MCF 10A (cell line): ENCODE results near the gene ZNF462. TPM values are rescaled to one million over a fixed set of nuclear protein-coding genes. Genes with fewer than 3 reads are reported as not detected.

ENCODE experiments used
- BruUV-seq: library from RNA; stranded (reverse); fragments of 400-500 nt; replicated peaks from 2 replicates; lab custom pipeline; 2021; lab: Mats Ljungman, UMichigan
- CTCF ChIA-PET: fragments of 300-600 bp; sonication (Branson Sonifier 250); formaldehyde crosslinking; extraction: SDS; loops from one replicate; lab custom pipeline; 2021; ENCODE audit warnings: antibody characterized with exemption, inconsistent platforms; lab: Yijun Ruan, JAX
- POLR2A ChIA-PET: fragments of 300-600, 350-650 bp; sonication (Branson Sonifier 250); formaldehyde crosslinking; extraction: SDS; loops from one replicate; lab custom pipeline; 2020; ENCODE audit warnings: antibody characterized with exemption, inconsistent platforms; lab: Yijun Ruan, JAX
- DNase-seq: peaks from one replicate; pipeline ENCODE4 v3.0.0-alpha.2; 2018; ENCODE audit not compliant: unreplicated experiment
- H3K27ac Mint-ChIP-seq: one replicate; pipeline ENCODE4 v1.8.0; 2022; ENCODE audit warnings: mild to moderate bottlenecking, low read depth, mixed read lengths; ENCODE audit not compliant: unreplicated experiment
- H3K27me3 Mint-ChIP-seq: one replicate; pipeline ENCODE4 v1.8.0; 2022; ENCODE audit warnings: mixed read lengths; ENCODE audit not compliant: insufficient read depth, unreplicated experiment
- H3K36me3 Mint-ChIP-seq: one replicate; pipeline ENCODE4 v1.8.0; 2022; ENCODE audit warnings: mild to moderate bottlenecking, moderate library complexity, mixed read lengths; ENCODE audit not compliant: insufficient read depth, unreplicated experiment
- H3K4me1 Mint-ChIP-seq: one replicate; pipeline ENCODE4 v1.8.0; 2022; ENCODE audit warnings: mixed read lengths; ENCODE audit not compliant: insufficient read depth, unreplicated experiment
- H3K4me3 Mint-ChIP-seq: one replicate; pipeline ENCODE4 v1.8.0; 2022; ENCODE audit warnings: mild to moderate bottlenecking, moderate library complexity, mixed read lengths; ENCODE audit not compliant: unreplicated experiment
- H3K9me3 Mint-ChIP-seq: one replicate; pipeline ENCODE4 v1.8.0; 2022; ENCODE audit warnings: mixed read lengths; ENCODE audit not compliant: unreplicated experiment
- CTCF ChIP-seq: fragments of 200-600 bp; IDR thresholded peaks from one replicate; pipeline ENCODE4 v1.8.0; 2022; ENCODE audit warnings: antibody characterized with exemption, mild to moderate bottlenecking; ENCODE audit not compliant: unreplicated experiment
- intact Hi-C: fragments of 100-400 bp; cut with micrococcal nuclease; formaldehyde crosslinking; loops from 2 replicates; pipeline ENCODE4 v1.14.1; 2022
- total RNA-seq: library from RNA; stranded (reverse); gene quantifications from 2 replicates; pipeline ENCODE4 v1.2.3, GENCODE V29; 2022

Gene ZNF462
- total RNA-seq, 1 experiment from 2014 or later, result 47.2 TPM

GRCh38 chr9:106947106-106947900, 84.3 kb downstream of the ZNF462 start:
- Mint-ChIP-seq H3K4me1 (peaks cover 10% of the 10 kb centered on the region), H3K27ac (no peak overlapping the region), H3K27me3 (no peaks in the 10 kb centered on the region), H3K4me3 (no peak overlapping the region), H3K9me3 (no peaks in the 10 kb centered on the region), H3K36me3 (peaks cover 27% of the 10 kb centered on the region)
- intact Hi-C loops, result loop anchor here (2.0 kb wide), 1 partner anchor 27 kb away; no protein-coding TSS in a partner anchor
- no TSS peak for BruUV-seq
- POLR2A ChIA-PET, result interaction anchor here (1.1 to 1.6 kb wide), 4 partner anchors 8 to 54 kb away, joined by 3 to 8 read pairs (median 4); no protein-coding TSS in a partner anchor
- DNase-seq, result no peak
- TF ChIP-seq CTCF, result no peak
- CTCF ChIA-PET, result no interaction called here

- Mint-ChIP-seq H3K27ac (no peak overlapping the region), H3K36me3 (peaks cover 29% of the 10 kb centered on the region), H3K4me1 (peaks cover 17% of the 10 kb centered on the region), H3K9me3 (peaks cover 5% of the 10 kb centered on the region), H3K4me3 (no peak overlapping the region), H3K27me3 (no peaks in the 10 kb centered on the region)
- POLR2A ChIA-PET, result no interaction called here
- no peak for TF ChIP-seq CTCF
- CTCF ChIA-PET, result interaction anchor here (0.8 kb wide), 1 partner anchor 1111 kb away, joined by 5 read pairs; no protein-coding TSS in a partner anchor
- DNase-seq, result peak; percentile 20
- BruUV-seq, result no TSS peak
- intact Hi-C loops, result no loop called here
Observed at GRCh38 chr9:106953174-106953573, 90.2 kb downstream of the ZNF462 start.

DNA sequence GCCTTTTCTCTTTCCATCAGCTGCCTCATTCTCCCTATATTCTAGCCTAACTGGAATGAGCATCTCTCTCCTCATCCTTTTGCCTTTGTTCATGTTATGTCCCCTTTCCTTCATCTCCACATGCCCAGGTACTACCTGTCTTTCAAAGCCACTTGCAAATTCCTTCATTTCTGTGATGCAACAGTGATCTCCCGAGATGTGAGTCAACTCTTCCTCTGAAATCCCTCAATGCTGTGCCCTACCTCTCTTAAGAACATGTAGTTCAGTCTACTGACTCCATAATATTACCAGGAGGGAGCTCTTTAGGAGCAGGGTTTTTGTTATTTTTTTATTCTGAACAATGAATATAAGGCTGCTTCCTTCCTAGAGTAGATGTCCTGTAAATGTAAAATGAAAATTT, 91.6 kb downstream of the ZNF462 start:
- peak; percentile 46 for DNase-seq
- H3K4me1 Mint-ChIP-seq, result peaks cover 17% of the 10 kb centered on the region
- no peak overlapping the region for H3K4me3 Mint-ChIP-seq
- H3K36me3 Mint-ChIP-seq, result peaks cover 39% of the 10 kb centered on the region
- no peaks in the 10 kb centered on the region for H3K27me3 Mint-ChIP-seq
- H3K9me3 Mint-ChIP-seq, result peaks cover 5% of the 10 kb centered on the region
- no peak for TF ChIP-seq CTCF
- BruUV-seq, result no TSS peak
- POLR2A ChIA-PET, result interaction anchor here (0.5 to 1.8 kb wide), 8 partner anchors 10 to 1625 kb away, joined by 3 to 8 read pairs (median 4); no protein-coding TSS in a partner anchor
- intact Hi-C loops, result no loop called here
- CTCF ChIA-PET, result interaction anchor here (0.6 to 1.0 kb wide), 4 partner anchors 24 to 1837 kb away, joined by 3 to 4 read pairs (median 3); no protein-coding TSS in a partner anchor
- no peak overlapping the region for H3K27ac Mint-ChIP-seq
